Peyer's patch (tissue), 4 donors: Measurements from ENCODE around the gene MTFR2. TPM values are rescaled to one million over a fixed set of nuclear protein-coding genes. Genes with fewer than 3 reads are reported as not detected.

Source experiments
- DNase-seq, 3 donors: peaks; one replicate each; pipeline ENCODE4 v3.0.0-alpha.2; 2017 to 2019
- H3K27ac ChIP-seq, 4 donors: fragments of 200-600 bp; sonication (generic); one replicate each; pipeline ENCODE4 v1.5.1; 2016 to 2019
- H3K27me3 ChIP-seq, 2 donors: fragments of 200-600 bp; sonication (generic); one replicate each; pipeline ENCODE4 v1.5.1; 2019
- H3K36me3 ChIP-seq, 3 donors: fragments of 200-600 bp; sonication (generic); one replicate each; pipeline ENCODE4 v1.5.1; 2016 to 2019
- H3K4me1 ChIP-seq, 4 donors: fragments of 200-600 bp; sonication (generic); one replicate each; pipeline ENCODE4 v1.5.1; 2016 to 2019
- H3K4me3 ChIP-seq, 4 donors: fragments of 200-600 bp; sonication (generic); 1 replicate in 3 of 4; 2 replicates in 1 of 4; pipeline ENCODE4 v1.5.1; 2016 to 2019; ENCODE audit warnings: mild to moderate bottlenecking in 1 of 4
- H3K9me3 ChIP-seq, 4 donors: fragments of 200-600 bp; sonication (generic); one replicate each; pipeline ENCODE4 v1.5.1; 2016 to 2019; ENCODE audit warnings: mild to moderate bottlenecking in 1 of 4
- POLR2A ChIP-seq, 2 donors: fragments of 450-650 bp; IDR thresholded peaks; one replicate each; pipeline ENCODE4 v1.5.1; 2017; ENCODE audit warnings: antibody characterized with exemption in 2 of 2, mild to moderate bottlenecking in 2 of 2, moderate library complexity in 2 of 2
- total RNA-seq, 4 donors: library from RNA; depleted of rRNA; stranded (reverse); fragments of >200 nt; gene quantifications; one replicate each; pipeline ENCODE4 v1.1.0, GENCODE V29; 2016
- TF ChIP-seq, protein P1 (sequence below), 6 experiments: fragments of 450-650 bp in 4 of 6; fragments of 200-600 bp in 2 of 6; sonication (generic) in 1 of 6; IDR thresholded peaks; one replicate each; pipeline ENCODE4 v1.5.1; 2017 to 2019; ENCODE audit warnings: antibody characterized with exemption in 6 of 6, mild to moderate bottlenecking in 3 of 6, moderate library complexity in 1 of 6

MTFR2 gene
- total RNA-seq, 4 donors from 2014 or later, result 2.1 to 5.0 (median 2.7) TPM; not detected in 1

DNA sequence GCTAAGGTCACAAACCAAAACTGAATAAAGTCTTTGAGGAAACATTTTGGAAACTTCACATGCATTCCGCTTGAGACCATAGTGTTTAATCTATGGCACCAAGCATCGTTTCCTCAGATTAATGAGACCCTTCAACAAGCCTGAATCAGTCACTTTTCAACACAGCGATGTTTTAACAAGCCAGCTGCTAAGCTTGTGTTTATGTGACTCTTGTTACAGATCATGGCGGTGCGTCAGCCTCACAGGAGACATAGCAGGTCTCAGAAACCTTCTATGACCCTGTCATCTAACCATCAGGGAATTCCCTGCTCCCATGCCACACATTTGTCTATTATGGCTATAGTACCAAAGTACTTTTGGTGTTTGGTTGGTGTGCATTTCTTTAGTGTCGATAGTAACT, 57.2 kb downstream of the MTFR2 start:
- Histone ChIP-seq H3K27me3 (no peaks in the 10 kb centered on the region), H3K4me3 (no peak overlapping the region), H3K27ac (no peak overlapping the region), H3K36me3 (no peaks in the 10 kb centered on the region), H3K4me1 (no peaks in the 10 kb centered on the region), H3K9me3 (no peaks in the 10 kb centered on the region)
- TF ChIP-seq POLR2A (IDR thresholded peaks at IDR 0.05), result no peak
- TF ChIP-seq, protein P1, sequence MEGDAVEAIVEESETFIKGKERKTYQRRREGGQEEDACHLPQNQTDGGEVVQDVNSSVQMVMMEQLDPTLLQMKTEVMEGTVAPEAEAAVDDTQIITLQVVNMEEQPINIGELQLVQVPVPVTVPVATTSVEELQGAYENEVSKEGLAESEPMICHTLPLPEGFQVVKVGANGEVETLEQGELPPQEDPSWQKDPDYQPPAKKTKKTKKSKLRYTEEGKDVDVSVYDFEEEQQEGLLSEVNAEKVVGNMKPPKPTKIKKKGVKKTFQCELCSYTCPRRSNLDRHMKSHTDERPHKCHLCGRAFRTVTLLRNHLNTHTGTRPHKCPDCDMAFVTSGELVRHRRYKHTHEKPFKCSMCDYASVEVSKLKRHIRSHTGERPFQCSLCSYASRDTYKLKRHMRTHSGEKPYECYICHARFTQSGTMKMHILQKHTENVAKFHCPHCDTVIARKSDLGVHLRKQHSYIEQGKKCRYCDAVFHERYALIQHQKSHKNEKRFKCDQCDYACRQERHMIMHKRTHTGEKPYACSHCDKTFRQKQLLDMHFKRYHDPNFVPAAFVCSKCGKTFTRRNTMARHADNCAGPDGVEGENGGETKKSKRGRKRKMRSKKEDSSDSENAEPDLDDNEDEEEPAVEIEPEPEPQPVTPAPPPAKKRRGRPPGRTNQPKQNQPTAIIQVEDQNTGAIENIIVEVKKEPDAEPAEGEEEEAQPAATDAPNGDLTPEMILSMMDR (IDR thresholded peaks at IDR 0.05), result no peak
- DNase-seq, result no peak

DNA sequence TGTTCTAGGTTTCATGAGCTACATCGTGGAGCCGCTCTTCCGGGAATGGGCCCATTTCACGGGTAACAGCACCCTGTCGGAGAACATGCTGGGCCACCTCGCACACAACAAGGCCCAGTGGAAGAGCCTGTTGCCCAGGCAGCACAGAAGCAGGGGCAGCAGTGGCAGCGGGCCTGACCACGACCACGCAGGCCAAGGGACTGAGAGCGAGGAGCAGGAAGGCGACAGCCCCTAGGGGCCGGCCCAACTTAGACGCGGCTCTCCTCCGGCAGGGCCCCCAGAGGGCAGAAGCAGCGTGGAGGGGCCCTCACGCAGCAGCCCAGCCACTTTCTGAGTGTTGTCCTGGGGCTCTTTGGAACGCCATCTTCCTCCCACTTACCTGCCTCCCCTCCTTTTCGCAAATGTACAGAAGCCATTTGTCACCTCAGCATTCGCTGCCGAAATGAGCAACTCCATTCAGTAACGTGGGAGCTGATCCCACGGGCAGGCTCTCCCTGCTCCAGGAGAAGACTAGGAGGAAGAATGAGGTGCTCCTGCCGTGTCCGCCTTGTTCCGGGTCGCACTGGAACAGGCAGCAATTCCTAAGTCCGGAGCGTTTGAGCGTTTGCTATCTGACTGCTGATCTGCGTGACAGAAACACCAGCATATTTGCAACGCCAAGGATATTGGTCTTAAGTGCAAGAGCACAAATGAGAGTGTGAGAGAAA, 58.4 kb downstream of the MTFR2 start:
- TF ChIP-seq POLR2A (IDR thresholded peaks at IDR 0.05), result no peak
- TF ChIP-seq, protein P1 (IDR thresholded peaks at IDR 0.05), result no peak

DNA sequence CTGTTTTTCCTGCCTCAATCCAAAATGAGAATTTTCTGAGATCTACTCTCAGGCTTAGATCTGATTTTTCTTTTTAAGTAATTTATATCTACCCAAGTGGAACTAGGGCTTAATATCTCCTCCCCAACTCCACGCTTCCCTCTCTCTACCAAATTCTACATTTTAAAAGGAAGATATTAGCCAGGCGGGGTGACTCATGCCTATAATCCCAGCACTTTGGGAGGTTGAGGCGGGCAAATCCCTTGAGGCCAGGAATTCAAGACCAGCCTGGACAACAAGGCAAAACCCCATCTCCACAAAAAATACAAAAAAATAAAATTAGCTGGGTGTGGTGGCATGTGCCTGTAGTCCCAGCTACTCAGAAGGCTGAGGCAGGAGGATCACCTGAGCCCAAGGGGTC, 61.0 kb downstream of the MTFR2 start:
- no peak overlapping the region for H3K27ac ChIP-seq
- no peak overlapping the region for H3K4me3 ChIP-seq
- no peak for TF ChIP-seq POLR2A (IDR thresholded peaks at IDR 0.05)
- TF ChIP-seq, protein P1 (IDR thresholded peaks at IDR 0.05), result no peak
- H3K36me3 ChIP-seq, result no peaks in the 10 kb centered on the region
- H3K4me1 ChIP-seq, result no peaks in the 10 kb centered on the region
- no peak for DNase-seq
- no peaks in the 10 kb centered on the region for H3K9me3 ChIP-seq
- H3K27me3 ChIP-seq, result no peaks in the 10 kb centered on the region

More for the DNA sequence above, 58.4 kb downstream of the MTFR2 start:
- no peak for DNase-seq
- no peaks in the 10 kb centered on the region for H3K36me3 ChIP-seq
- no peak overlapping the region for H3K4me3 ChIP-seq
- H3K4me1 ChIP-seq, result no peaks in the 10 kb centered on the region
- H3K27me3 ChIP-seq, result no peaks in the 10 kb centered on the region
- H3K9me3 ChIP-seq, result no peaks in the 10 kb centered on the region
- no peak overlapping the region for H3K27ac ChIP-seq

DNA sequence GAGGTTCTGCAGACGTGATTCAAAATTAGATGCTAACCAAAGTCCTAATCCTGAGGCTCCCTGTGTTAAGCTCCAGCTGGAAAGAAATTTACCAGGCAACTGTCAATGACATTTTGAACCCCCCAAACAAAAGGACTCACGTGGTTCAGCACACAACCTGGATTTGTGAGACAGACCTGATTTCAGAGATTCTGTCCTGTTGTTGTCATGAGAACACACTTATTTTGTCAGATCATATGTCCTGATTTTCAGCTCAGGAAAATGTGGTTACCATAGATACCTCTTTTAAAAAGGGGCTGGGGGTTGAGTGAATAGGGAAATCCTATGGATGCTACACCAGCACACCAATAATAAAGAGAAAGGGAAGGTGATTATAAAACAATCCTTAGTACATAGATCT, 61.6 kb downstream of the MTFR2 start:
- H3K27me3 ChIP-seq, result no peaks in the 10 kb centered on the region
- no peak overlapping the region for H3K27ac ChIP-seq
- H3K36me3 ChIP-seq, result no peaks in the 10 kb centered on the region
- DNase-seq, result no peak
- H3K4me3 ChIP-seq, result no peak overlapping the region
- H3K9me3 ChIP-seq, result no peaks in the 10 kb centered on the region
- no peak for TF ChIP-seq POLR2A (IDR thresholded peaks at IDR 0.05)
- TF ChIP-seq, protein P1 (IDR thresholded peaks at IDR 0.05), result no peak
- no peaks in the 10 kb centered on the region for H3K4me1 ChIP-seq

DNA sequence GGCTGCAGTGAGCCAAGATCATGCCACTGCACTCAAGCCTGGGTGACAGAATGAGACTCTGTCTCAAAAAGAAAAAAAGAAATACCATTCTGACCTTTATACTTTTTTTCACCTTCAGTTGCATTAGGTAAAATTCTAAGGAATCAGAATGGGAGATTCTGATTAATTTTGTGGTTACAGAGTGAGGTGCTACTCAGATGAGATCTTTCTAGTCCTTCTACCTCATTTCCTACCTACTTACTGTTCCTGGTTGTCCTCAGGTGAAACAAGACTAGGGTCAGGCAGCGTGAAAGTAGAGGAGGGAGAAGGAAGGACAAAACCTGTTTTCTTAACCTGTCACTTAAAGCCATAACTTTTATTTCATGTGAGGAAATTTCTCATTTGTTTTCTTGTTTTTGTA, 63.7 kb downstream of the MTFR2 start:
- H3K27me3 ChIP-seq, result no peaks in the 10 kb centered on the region
- TF ChIP-seq POLR2A (IDR thresholded peaks at IDR 0.05), result no peak
- TF ChIP-seq, protein P1 (IDR thresholded peaks at IDR 0.05), result no peak

More for the DNA sequence above, 63.7 kb downstream of the MTFR2 start:
- H3K4me3 ChIP-seq, result no peak overlapping the region
- H3K27ac ChIP-seq, result no peak overlapping the region
- no peaks in the 10 kb centered on the region for H3K4me1 ChIP-seq
- H3K9me3 ChIP-seq, result no peaks in the 10 kb centered on the region
- no peaks in the 10 kb centered on the region for H3K36me3 ChIP-seq
- DNase-seq, result no peak
